SIG-M5 treated with dmso at 0.1 percent for 504 hours (cell line): ENCODE data around the gene PROSER1.
"Not testable (repeated sequence)": the region's sequence is repeated elsewhere in the genome, so short reads cannot be mapped to it uniquely, and the experiment has no call there.

Experiments used
- DNase-seq: peaks from one replicate; lab custom pipeline; 2025; ENCODE audit not compliant: unreplicated experiment; lab: John Stamatoyannopoulos, UW

Gene PROSER1

GRCh38 chr13:39032150-39032549, 5.7 kb downstream of the PROSER1 start:
- DNase-seq, result no peak

GRCh38 chr13:39025433-39025839, 12.5 kb downstream of the PROSER1 start:
- no peak for DNase-seq

GRCh38 chr13:39023761-39024160, 14.1 kb downstream of the PROSER1 start:
- peak; percentile 38 for DNase-seq

- no peak for DNase-seq
Observed at GRCh38 chr13:39023316-39023715, 14.6 kb downstream of the PROSER1 start.

- no peak for DNase-seq
Observed at GRCh38 chr13:39020853-39021462, 16.9 kb downstream of the PROSER1 start.

- DNase-seq, result peak; percentile 35
Observed at GRCh38 chr13:39016787-39017186, 21.1 kb downstream of the PROSER1 start.

GRCh38 chr13:39016087-39016486, 21.8 kb downstream of the PROSER1 start:
- DNase-seq, result no peak

GRCh38 chr13:39013462-39013861, 24.4 kb downstream of the PROSER1 start:
- DNase-seq, result no peak

GRCh38 chr13:39012608-39013007, 25.3 kb downstream of the PROSER1 start:
- no peak for DNase-seq

GRCh38 chr13:39006371-39007111, 31.3 kb downstream of the PROSER1 start:
- not testable (repeated sequence) for DNase-seq

- no peak for DNase-seq
Observed at GRCh38 chr13:38998739-38999138, 39.1 kb downstream of the PROSER1 start.

- DNase-seq, result no peak
Observed at GRCh38 chr13:38993381-38993780, 44.5 kb downstream of the PROSER1 start.

GRCh38 chr13:38990693-38991092, 47.2 kb downstream of the PROSER1 start, which contains the start of gene STOML3:
Gene STOML3, minus strand, starts transcription at chr13:38990831. Its CDS starts 110 bp downstream, at chr13:38990721.
- DNase-seq, result no peak

GRCh38 chr13:38981096-38981495, 56.8 kb downstream of the PROSER1 start:
- no peak for DNase-seq

GRCh38 chr13:38980750-38981078, 57.2 kb downstream of the PROSER1 start:
- no peak for DNase-seq

- DNase-seq, result no peak
Observed at GRCh38 chr13:38979891-38980749, 57.8 kb downstream of the PROSER1 start.

GRCh38 chr13:38970380-38971051, 67.4 kb downstream of the PROSER1 start:
- DNase-seq, result no peak

- DNase-seq, result no peak
Observed at GRCh38 chr13:38969187-38969586, 68.7 kb downstream of the PROSER1 start.

- no peak for DNase-seq
Observed at GRCh38 chr13:38967446-38967845, 70.4 kb downstream of the PROSER1 start.

- DNase-seq, result no peak
Observed at GRCh38 chr13:38965281-38965680, 72.6 kb downstream of the PROSER1 start.

GRCh38 chr13:38960175-38960574, 77.7 kb downstream of the PROSER1 start:
- no peak for DNase-seq
